ENCODE results near the gene ADGRG4.

- TF ChIP-seq CTCF (IDR thresholded peaks at IDR 0.05): no peak
- no peak for TF ChIP-seq POLR2AphosphoS5 (IDR thresholded peaks at IDR 0.05; ENCODE audit: low read depth, low read length)
Measured at GRCh38 chrX:136295380-136295779, 5.4 kb upstream of the ADGRG4 start.
